HCEC 1CT (cell line): ENCODE measurements around the gene ARPC1A.

Experiments used
- DNase-seq: peaks from one replicate; pipeline ENCODE4 v3.0.0-alpha.2; 2017

The ARPC1A gene

DNA sequence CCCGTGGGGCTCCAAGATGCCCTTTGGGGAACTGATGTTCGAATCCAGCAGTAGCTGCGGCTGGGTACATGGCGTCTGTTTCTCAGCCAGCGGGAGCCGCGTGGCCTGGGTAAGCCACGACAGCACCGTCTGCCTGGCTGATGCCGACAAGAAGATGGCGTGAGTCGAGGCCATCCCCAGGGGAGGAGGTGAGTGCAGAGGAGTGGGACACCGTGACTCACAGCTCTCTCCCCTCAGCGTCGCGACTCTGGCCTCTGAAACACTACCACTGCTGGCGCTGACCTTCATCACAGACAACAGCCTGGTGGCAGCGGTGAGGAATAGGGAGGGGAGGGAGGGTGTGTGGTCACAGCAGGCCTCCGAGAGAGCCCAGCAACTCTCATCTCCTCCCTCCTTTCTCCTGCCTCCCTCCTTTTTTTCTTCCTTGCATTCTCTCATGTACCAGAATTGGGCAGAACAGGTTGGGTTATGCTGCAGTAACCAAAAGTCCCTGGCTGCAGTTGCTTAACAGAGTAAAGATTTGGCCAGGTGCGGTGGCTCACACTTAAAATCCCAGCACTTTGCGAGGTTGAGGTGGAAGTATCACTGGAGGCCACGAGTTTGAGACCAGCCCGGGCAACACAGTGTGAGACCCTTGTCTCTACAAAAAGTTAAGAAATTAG lies 65.4 kb downstream of the ARPC1A start:
- DNase-seq, result no peak

DNA sequence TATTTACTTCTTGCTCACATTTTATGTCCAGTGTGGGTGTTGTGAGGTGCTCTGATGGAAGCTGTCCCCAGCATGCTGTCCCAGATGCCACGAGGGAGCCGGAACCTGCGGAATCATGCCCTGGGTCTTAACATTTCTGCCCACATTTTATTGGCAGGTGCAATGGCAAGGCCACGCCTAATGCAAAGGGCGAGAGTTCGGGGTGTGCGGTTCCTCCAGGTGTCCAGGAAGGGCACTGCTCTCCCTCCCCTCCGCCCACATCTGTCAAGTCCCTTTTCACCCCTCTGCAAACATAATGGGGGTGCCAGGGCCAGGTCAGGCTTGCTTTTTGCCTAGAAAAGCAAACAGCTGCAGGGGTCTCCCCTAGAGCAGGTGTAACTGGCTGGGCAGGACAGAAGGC lies 66.3 kb downstream of the ARPC1A start:
- DNase-seq, result no peak

DNA sequence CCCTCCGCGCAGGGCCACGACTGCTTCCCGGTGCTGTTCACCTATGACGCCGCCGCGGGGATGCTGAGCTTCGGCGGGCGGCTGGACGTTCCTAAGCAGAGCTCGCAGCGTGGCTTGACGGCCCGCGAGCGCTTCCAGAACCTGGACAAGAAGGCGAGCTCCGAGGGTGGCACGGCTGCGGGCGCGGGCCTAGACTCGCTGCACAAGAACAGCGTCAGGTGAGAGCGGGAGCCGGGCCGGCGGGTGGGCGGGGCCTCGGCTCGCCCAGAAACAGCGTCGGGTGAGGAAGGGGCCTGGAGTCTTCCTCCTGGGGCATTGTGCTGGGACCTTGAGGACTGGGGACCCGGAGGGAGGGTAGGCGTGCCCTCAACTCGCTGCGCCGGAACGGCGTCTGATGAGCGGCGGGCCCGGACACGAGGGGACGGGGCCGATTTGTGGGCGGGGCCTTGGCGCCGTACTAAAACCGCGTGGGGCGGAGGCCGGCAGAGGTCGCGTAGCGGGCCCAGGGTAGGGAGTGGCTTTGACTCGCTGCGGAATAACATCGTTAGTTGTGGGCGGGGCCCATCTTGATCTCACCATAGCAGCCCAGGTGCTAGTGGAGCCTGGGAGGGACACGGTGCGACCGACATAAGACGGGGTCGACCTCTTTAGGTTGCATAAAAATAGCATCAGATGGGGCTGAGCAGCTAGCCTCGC lies 67.1 kb downstream of the ARPC1A start:
- DNase-seq, result no peak

DNA sequence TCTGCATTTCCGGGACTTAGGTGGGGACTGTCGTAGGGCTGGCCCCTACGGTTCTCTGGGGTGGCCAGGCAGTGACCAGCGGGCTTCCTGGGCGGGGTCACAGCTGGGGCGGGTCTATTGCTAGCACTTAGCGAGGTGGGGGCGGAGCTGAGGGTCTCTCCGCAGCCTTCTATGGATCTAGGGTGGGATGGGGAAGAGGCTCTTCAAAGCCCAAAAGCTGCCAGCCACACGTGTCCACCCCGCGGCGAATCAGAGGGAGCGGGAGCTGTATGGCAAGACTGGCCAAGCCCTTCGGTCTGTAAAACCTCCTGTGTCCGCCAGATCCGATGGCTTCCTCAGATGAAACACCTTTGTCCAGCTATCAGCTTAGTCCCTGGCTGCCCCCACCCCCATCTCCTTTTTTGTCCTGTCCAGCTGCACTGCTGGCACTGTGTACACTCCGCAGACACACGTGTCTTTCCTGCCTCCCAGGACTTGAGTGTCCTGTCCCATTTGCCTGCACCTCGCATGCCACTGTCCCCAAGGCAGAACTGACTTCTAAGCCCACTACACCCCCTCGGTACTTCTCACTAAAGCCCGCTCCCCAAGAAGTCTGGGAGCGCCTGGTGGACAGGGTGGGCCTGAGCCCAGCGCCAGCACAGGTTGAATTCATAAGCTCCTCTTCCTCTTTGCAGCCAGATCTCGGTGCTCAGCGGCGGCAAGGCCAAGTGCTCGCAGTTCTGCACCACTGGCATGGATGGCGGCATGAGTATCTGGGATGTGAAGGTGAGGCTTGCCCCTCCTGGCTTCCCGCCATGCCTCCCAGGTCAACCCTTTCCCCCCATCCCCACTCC lies 67.9 kb downstream of the ARPC1A start:
- no peak for DNase-seq

DNA sequence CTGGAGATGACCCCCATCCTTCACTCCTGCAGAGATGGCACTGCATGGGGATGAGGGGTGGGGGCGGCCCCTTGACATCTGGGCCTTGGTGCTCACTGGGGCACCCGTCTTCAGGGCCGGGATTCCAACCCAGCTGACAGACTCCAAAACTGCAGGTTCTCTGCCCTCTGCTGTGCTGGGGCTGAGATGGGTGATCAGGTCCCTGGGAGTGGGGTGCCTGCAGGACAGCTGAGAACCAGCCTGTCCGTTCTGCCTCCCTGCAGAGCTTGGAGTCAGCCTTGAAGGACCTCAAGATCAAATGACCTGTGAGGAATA lies 68.4 kb downstream of the ARPC1A start:
- DNase-seq, result no peak

DNA sequence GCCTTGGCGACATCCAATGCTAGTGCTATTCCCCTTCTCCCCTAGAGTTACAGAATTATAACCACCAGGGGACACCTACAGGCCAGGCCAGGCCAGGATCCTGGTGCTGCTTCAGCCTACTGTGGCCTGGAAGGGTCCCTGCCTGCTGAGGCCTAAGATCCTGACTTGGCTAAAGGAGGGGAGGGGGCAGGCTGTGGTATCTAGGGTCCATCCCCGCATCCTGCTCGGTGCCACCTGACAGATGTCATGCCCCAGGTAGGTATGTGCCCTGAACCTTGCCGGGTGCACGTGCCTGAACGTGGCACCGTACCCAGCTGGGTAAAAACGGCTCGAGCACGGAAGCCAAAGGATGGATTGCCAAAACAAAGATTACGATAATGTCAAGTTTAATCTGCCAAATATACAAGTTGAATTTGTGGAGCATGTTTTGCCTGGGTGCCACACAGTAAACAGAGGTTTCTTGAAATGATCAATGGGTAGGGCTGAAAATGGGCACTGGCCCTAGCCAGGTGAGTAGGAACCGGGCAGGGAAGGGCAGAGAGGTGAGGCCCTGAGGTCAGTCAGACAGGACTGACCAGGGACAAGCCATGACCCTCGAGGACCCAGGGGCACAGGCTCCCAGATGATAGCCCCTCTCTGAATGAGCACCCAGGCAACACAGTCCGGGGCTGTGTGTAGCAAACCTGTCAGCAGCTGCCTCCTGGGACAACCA lies 70.1 kb downstream of the ARPC1A start:
- DNase-seq, result no peak

DNA sequence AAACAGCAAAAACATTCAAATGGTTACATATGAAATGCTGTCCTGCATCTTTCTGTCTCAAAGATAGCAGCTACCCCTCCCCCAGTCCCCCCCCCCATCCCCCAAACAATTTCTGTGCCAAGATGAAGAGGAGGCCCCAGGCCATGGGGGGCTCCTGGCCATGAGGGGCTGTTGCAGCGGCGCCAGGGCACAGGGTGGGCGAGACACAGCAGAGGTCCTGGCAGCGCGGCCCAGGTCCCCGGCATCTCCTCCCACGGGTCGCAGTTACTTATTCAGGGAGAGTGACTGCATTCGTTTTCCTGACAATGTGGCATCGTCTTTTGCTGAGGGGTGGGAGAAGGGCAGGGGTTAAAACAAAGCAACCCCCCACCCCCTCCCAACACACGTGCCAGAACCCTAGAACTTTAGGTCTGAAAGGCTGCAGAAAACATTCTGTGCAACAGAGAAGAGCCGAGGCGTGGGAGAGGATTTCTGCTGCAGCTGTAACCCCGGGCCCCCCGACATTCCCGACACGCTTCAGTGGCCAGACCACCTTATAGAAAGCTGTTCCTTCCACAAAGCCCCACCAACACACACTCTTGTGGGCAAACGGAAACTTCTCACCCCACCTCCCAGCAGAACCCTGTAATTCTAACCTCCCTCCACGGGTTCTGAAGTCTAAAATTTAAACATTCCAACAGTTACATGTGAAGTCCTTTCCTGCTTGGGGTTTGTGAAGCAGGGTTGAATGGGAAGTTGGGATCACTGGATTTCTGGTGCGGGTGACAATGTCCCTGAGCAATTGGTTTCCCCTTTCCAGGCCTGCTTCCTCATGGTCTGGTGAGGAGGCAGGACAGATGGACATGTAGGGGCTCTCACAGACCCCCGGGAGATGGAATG lies 71.0 kb downstream of the ARPC1A start:
- DNase-seq, result no peak

DNA sequence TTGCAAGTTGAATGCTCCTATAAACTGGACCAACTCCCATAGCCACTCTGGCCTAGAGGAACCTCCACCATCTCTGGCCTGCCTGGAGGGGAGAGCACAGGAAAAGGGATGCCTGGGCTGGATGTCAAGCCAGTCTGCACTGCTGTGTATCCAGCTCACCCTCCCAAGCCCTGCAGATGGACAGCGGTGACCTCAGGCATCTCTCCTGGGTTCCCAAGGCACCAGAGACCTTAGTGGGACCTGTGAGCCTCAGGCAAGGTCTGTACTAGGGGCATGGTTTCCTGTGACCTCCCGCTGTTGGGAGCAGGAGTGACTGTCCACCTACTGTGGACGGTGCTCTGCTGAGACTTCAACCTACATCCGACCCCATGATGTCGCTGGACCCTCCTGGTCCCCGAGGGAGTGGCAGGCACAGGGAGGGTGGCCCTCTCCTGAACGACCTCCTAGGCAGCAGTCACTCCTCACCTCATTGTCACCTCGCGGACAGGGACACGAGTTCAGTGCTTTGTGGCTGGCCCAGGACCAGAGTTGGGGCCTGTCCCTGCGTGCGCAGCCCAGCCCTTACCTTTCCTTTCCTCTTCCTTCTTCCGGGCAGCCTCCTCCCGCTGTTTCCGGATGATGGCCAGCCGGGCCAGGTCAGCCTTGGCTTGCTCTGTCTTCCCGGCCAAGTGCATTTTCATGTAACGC lies 71.7 kb downstream of the ARPC1A start:
- no peak for DNase-seq

DNA sequence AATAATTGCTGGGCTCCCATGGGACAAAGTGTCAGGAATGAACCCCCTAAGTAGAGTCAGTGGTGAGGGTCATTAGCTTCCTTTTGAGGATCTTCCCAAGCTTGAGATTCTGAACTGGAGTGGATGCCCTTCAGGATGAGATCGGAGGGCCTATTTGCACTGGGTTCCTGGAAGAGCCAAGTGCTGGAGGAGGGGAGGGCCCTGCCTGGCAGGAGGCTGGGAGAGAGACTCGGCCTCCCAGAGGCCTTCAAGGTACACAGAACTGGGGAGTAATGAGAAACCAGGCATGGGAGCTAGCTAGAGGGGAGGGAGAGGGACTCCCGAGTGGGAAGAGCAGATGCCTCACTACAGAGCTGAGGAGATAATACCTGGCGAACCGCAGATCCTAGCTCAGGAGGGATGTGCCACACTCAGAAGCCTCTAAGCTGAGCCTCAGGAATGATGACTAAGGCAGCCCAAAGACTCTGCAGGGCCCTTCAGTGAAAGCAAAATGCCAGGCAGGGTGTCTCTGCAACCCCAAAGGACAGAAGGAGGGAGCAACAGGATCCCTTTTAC lies 73.3 kb downstream of the ARPC1A start:
- no peak for DNase-seq

DNA sequence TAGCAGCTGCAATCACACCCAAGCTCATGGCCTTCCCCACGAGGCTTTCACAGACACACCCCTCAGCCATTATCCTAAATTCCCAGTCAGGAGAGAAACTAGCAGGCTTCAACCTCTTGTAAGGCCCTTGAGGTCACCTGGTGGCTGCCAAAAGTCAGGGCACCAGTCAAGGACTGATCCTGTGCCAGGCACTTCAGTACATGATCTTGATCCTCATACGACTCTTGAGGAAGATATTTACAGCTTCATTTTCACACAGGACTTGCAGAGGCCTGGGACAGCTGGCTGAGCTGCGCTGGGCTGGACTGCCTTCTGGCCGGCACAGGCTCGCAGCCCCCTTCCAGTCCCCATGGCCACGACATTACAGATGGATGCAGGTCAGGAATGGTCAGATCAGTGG lies 73.9 kb downstream of the ARPC1A start:
- DNase-seq, result no peak

DNA sequence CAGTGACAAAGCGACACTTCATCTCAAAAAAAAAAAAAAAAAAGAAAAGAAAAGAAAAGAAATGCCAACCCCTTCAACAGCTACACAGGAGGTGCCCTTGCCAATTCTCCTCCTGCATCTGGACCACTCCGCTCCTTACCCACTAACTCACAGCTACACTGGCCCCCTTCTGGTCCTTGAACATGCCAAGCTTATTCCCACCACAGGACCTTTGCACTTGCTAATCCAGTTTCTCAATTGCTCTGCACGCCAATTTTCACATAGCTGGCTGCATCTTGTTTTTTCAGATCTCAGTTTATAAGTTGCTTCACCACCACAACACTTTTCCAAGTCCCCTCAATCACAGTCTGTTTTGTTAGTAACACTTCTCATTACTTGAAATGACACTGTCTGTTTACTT lies 77.2 kb downstream of the ARPC1A start:
- DNase-seq, result no peak

DNA sequence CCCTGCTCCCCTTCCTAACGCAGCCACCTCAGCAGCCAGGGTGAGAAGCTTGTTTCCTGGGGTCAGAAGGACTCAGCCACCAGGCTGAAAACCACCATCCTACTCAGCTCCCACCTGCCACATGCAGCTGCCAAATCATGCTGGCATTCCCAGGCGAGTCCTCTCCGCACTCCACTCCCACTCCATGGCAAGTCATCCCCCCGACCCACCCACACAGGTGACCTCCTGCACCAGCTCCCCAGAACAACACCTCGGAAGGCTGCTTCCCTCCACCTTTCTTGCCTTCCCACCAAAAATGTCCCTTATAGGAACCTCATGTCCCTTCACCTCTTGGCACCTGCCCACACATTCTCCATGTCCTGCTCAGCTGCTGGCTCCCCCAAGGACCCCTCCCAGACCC lies 78.1 kb downstream of the ARPC1A start:
- no peak for DNase-seq

DNA sequence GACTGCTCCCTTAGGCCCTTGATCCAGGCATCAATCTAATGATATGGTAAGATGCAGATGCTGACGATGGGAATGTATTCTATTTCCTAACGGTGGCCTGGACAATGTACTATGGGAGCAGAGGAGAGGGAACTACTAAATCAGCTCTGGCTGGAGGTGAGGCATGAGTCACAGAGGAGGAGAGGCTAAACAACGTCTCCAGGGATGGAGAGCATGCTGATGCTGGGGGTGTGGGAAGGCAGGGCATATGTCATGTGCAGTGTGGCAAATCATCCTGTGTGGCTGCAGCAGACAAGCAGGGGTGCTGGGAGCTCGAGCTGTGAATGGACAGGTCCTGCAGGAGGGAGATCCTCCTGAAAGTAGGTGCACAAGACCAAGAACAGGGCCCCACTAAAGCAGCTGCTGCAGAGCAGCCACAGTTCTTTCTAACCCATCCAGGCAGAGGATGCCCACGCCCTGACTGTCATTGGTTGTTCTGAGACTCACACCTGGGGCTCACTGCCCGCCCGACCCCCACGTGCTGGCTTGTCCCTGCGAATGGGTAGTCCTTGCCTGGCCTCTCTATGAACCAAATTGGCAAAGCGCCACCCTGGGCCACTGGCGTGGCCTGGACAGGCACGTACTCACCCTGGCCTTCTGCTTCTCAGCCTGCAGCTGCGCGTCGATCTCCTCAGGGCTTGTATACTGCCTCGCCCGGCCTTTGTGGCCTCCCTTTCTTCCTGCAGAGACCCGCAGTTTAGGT lies 78.7 kb downstream of the ARPC1A start:
- no peak for DNase-seq

DNA sequence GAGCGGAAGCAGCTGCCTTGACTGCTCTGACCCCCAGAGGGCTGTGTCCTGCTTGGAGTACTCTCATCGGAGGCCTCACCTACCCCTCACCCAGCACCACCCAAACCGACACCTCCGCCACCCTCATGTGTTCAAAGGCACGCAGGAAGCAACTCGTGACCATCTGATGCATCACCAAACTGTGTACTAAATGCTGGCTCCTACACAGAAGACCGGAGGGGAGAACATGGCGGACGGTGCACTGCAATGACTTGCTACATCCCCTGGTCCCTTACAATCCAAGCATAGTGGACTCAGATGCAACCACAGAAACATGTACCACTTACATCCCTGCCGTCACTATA lies 79.3 kb downstream of the ARPC1A start:
- no peak for DNase-seq

DNA sequence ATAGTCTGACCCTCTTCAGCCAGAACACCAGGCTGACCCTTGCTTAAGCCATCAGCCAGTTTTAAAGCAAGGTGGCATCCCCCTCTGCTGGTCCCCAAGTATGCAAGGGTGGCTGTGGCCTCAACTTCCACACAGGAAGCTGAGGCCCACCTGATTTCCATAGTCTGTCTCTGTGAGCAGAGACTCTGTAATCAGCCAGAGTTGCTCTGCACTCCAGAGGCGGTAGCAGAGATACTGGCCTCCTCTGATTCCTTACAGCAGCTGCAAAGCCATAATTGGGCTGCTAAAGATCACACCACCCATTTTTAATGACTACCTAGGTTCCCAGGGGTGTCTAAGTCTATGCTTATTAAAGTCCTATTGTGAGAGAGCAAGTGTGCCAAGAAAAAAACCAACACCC lies 80.9 kb downstream of the ARPC1A start:
- DNase-seq, result no peak

DNA sequence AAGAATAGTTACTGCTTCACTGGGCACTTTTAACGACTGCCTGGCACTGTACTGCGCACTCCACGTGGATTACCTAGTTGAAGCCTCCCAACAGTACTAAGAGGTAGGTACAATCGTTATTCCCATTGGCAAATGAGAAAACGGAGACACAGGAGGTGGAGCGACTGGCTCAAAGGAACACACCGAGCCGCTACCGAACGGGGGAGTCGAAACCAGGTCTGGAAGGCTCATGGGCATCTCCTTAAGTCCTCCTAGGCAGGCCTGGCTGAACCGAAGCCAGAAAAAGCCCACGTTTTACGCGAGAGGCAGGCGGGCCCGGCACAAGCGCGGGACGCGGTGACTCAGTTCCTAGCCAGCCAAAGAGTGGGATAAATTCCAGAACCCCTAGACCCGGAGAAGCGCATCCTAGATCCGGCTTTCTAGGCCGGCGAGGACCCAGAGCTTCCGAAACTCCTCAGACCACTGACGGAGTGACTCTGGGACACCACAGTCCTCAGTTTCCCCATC lies 82.2 kb downstream of the ARPC1A start:
- DNase-seq, result peak; percentile 71

DNA sequence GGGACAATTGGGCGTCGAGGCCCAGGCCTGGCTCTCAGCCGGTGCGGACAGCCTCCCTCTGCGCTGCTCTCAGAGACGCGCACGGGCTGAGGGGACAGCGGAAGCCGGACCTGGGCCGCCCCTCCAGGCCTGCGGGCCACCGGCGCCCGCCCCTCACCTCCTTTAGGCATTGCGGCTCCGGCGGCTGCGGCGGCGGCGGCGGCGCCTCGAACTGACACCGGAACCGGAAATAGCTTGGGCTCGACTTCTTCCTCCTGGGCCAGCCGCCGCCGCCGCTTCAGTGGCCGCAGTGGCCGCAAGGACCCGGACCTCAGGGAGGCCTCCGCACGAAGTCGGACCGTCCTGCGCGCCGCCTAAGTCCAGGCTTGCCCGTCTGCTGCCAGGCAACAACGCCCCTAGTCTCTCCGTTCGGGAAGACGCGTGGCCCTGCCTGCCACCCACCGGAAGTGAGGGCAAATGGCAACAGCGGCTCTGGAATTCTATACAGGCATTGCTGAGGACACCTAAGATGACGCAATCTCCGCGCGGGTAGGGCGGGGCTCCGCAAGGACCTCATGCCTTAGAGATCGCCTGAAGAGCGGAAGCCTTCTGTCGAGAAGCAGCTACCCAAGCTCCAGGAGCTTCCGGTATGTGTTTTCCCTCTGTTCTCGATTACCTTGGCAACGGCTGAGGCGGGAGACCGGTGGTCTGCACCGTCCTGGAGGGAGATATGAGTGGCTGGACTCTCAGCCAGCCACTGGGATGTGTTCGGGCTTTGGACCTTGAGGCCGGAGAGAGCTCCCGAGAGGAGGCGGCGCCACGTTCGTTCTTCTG lies 82.9 kb downstream of the ARPC1A start, which contains the start of the genes BUD31 and PDAP1:
Gene BUD31 (plus strand): TSS at position 591 of the 813 bp plus-strand sequence. CDS start 2,124 bp downstream, outside the sequence.
Gene PDAP1 (minus strand): TSS at position 219 of the 813 bp plus-strand sequence. CDS start 49 bp downstream, at position 170.
- DNase-seq, result peak; percentile 93

DNA sequence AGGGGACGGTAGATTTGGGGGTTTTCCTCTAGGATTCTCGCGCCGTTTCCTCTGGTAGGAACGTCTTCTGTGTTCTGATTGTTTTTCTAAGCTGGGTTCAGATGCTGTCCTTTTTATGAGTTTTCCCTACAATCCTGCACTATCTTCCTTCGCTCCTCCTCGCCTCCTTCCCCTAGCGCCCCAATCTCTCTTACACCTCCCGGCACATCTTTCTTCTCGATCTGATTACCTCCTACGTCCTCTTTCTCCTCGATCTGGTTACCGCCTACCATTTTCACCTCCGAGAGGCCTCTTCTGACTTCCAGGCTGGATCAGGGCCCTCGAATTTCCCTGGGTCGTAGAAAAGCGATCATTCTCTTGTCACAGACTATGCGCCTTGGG lies 83.5 kb downstream of the ARPC1A start:
- DNase-seq, result no peak

DNA sequence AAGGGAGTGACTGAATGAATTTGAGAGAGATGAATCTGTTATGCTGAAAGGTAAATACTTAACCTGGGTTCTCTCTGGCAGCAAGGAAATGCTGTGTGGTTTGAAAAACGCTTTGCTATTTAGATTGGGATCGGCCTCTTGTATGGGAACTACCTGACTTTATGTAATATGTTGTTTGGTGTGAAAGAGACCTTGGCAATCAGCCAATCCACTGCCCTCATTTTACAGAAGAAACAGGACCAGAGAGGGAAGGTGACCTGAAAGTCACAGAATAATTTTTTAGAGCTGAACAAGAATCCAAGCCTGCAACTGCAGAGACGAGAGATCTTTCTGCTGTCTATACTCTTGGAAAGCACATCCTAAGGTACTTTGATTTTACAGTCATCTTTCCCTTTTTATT lies 84.1 kb downstream of the ARPC1A start:
- no peak for DNase-seq

DNA sequence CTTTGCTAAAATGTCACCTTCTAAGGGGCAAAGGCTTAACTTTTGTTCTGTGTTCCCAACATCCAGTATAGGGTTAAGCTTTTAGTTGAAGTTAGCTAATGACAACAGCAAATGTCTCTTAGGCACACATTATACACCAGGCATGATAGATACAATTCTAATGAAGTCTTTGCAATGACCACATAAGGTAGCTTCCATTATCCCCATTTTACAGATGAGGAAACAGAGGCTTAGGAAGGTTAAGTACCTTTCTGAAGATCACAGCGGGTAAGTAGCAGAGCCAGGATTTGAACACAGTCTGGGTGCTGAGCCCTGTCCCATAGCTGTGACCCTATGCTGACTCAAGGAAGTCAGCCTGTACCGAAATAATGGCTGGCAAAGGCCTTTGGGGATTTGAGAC lies 84.9 kb downstream of the ARPC1A start:
- no peak for DNase-seq
